Measurements from ENCODE around the gene NOS1.
"Not testable (repeated sequence)": the region's sequence is repeated elsewhere in the genome, so short reads cannot be mapped to it uniquely, and the experiment has no call there.

The NOS1 gene

GRCh38 chr12:117384735-117385134 lies 23.3 kb upstream of the NOS1 start:
- TF ChIP-seq CTCF (IDR thresholded peaks at IDR 0.05; ENCODE audit: low read depth, low read length), result no peak
- no peak for DNase-seq (ENCODE audit: extremely low read depth, low read depth)

- TF ChIP-seq CTCF (IDR thresholded peaks at IDR 0.05; ENCODE audit: low read depth, low read length), result no peak
- DNase-seq (ENCODE audit: extremely low read depth, low read depth), result no peak
Observed at GRCh38 chr12:117380083-117380482, 18.7 kb upstream of the NOS1 start.

GRCh38 chr12:117377758-117378157 lies 16.3 kb upstream of the NOS1 start:
- TF ChIP-seq CTCF (IDR thresholded peaks at IDR 0.05; ENCODE audit: low read depth, low read length), result no peak
- no peak for DNase-seq (ENCODE audit: extremely low read depth, low read depth)

DNA sequence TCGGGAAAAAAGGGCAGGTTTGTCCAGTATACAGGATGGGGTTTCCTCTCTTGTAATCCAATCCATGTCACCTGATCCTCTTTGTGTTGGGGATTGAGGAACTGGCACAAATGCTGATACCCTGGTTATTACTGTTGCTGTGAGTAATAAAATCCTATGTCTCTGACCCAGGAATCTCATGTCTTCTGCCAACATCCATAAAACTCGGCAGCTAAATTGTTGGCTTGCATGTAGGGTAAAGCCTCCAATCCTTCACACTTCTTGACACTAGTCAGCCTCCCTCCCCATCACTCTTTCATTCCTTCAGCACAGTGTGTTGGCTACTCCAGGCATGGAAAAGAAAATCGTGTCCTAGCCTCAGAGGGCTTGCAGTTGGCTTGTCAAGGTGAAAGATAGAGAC lies 9.2 kb upstream of the NOS1 start:
- no peak for DNase-seq (ENCODE audit: extremely low read depth, low read depth)
- TF ChIP-seq CTCF (IDR thresholded peaks at IDR 0.05; ENCODE audit: low read depth, low read length), result no peak

DNA sequence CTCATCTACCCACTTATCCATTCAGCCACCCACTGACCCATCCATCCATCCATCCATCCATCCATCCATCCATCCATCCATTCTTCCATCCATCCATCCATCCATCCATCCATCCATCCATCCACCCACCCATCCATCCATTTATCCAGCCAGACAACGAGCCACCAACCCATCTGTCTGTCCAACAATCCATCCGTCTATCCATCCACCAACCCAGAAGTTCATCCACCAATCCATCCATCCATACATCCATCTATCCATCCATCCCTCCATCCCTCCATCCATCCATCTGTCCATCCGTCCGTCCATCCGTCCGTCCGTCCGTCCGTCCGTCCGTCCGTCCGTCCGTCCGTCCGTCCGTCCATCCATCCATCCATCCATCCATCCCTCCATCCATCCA lies 8.6 kb upstream of the NOS1 start:
- not testable (repeated sequence) for DNase-seq (ENCODE audit: extremely low read depth, low read depth)

DNA sequence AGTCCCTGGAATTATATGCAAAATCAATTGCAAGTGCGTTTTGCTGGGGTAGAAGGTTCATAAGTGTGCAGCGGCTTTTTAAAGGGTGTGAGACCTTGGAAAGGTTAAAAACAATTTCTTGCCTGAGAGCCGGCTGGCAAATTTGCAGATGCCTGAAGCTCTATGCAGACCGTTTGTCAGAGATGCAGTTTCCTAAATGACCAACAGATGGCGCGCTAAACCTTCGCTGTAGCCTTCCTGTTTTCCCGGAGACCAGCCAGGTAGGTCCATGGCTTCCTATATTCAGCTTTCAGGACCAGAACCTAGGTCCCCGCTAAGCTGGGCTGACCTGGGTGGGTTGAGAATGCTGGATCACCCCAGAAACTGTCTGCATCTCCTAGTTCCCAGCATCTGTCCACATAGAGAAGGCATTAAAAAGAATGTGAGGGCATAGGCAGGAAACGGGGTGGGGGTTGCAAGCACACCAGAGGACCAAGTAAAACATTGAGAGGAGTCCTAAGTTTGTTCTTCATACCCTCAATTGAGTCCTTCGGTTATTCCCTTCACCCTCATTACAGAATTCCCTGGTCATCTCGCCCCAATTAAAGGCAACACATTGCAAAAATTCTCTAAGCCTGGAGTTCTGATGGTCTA lies 5.7 kb upstream of the NOS1 start:
- DNase-seq (ENCODE audit: extremely low read depth, low read depth), result peak; percentile 46
- TF ChIP-seq CTCF (IDR thresholded peaks at IDR 0.05; ENCODE audit: low read depth, low read length), result peak; percentile 92

- DNase-seq (ENCODE audit: extremely low read depth, low read depth), result no peak
- no peak for TF ChIP-seq CTCF (IDR thresholded peaks at IDR 0.05; ENCODE audit: low read depth, low read length)
Observed at GRCh38 chr12:117365049-117365616, 3.7 kb upstream of the NOS1 start.

DNA sequence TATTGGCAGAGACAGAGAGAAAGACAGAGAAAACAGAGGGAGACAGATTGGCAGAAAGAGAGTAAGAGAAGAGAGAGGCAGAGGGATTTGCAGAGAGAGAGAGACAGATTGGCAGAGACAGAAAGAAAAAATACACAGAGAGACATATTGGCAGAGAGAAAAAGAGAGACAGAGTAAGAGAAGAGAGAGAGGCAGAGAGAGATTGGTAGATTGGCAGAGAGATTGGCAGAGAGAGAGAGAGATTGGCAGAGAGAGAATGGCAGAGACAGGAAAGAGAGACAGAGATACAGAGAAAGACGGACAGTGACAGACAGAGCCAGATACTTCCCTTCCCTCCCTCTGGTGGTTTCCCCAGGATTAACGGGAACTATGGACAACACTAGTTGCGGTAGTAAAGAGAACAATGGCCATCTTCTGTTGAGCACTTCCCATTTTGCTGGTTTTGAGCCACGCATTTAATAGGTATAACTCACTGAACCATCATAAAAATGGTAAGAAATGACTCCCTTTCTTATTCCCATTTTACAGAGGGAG lies 2.6 kb upstream of the NOS1 start:
- no peak for DNase-seq (ENCODE audit: extremely low read depth, low read depth)
- TF ChIP-seq CTCF (IDR thresholded peaks at IDR 0.05; ENCODE audit: low read depth, low read length), result no peak
